GM19455 (cell line): Measurements from ENCODE around the gene SHISA8.
A peak's percentile ranks its signal among the peaks of the same experiment; 100 is the strongest.
"Not testable (repeated sequence)": the region's sequence is repeated elsewhere in the genome, so short reads cannot be mapped to it uniquely, and the experiment has no call there.

Experiments used
- ATAC-seq: cut with Tn5 transposase; IDR thresholded peaks from one replicate; pipeline ENCODE4 v1.9.1; 2021; ENCODE audit not compliant: unreplicated experiment

SHISA8 gene

DNA sequence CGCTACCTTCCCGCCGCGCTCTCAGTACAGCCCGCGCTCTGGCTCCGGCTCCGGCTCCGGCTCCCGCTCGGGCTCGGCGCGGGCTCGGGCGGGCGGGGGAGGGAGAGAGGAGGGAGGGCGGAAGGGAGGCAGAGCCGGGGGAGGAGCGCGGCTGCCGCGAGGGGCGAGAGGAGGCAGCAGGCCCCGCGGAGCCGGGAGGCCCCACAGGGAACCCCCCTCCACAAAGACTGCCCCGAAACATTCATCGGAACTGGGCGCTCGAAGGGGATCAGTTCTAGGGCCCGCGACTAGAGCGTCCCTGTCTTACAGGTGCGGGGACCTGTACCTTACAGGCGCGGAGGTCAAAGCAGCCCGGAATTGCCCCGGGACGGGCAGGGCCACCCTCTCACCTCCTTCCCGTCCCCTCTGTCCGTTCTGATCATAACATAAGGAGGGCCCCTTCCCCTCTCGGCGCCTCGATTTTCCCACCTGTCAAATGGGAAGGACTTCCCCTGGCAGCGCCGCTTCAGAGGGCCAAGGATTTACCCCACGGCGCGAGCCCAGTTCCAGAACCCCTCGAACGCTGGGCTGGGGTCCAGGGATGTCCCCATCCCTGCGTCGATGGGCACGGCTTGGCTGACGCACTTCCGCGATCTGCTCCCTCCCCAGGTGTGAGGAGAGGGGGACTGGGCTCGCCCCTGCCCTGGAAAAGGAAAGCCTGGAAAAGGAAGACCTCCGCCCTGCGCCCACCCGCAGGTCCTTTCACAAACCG, at the start of gene SHISA8:
Gene SHISA8, minus strand, starts transcription at position 40 of the 751 bp plus-strand sequence. CDS start 407 bp downstream, outside the sequence.
- no peak for ATAC-seq

DNA sequence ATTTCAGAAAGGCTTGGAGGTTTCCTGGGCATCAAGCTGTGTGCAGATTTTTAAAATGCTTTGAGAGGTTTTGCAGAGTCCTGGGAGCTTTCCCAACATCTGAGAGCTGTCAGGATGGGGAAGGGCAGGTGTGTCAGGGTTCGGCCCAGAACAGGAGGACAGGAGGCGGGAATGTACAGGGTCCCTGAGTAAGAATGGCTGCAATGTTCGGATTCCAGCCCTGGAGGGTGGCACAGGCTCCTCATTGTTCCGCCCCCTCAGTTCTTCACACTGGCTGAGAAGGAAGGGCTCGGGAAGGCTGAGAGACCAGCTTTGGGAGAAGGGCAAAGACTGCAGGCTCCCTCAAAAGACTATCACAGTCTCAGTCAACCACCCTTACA, 49.2 kb upstream of the SHISA8 start:
- ATAC-seq = no peak

DNA sequence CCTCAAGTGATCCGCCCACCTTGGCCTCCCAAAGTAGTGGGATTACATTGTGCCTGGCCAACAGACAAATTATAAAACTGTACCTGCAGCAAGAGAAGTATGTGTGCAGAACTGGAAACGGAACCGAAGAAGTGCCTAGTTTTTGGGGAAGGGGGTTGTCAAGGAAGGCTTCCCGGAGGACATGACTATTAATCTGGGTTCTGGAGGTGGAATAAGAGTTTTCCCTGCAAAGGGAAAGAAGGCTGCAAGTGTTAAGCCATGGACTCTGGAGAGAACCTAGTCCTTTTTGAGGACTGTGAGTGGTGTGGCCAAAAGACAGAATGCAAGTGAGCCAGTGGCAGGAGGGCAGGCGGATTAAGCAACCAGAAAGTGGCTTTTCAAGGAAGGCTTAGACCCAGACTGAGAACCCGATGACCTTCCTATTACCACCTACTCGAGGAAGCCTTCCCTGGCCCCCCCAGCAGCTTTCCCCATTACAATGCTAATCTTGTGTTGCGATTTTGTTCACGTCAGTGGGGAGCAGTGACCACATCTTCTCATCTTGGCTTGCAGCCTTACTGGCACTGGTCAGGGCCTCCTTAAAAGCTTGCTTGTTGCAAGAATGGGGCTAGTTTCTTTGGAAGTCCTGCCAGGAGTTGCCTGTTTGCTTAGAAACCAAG, 48.7 kb upstream of the SHISA8 start:
- no peak for ATAC-seq

DNA sequence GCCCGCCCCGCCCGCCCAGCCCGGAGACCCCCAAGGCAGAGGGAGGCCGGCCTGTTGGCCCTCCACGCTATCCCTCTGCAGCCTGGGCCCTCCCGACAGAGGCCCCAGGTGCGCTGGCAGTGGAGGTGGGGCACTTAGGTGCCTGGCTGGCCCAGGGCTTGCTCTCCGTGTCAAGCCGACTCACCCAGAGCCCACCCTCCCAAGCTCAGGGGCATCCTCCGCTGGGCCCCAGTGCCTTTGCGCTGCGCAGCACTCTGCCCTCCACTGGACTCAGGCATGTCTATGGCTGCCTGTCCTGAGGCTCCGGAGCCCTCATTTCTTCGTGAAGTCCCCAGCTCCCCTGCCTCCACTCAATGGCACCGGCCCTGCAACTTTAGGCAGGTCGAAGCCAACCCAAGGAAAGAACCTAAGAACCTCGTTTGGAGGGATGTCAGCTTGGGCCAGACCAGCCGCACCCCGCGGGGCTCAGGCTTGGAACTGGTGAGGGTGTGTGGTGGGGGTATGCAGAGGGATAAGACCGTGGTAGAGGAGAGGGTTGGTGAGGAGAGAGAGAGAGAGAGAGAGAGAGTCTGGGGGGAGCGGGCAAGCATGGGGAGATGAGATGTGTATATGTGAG, 43.2 kb upstream of the SHISA8 start:
- no peak for ATAC-seq

DNA sequence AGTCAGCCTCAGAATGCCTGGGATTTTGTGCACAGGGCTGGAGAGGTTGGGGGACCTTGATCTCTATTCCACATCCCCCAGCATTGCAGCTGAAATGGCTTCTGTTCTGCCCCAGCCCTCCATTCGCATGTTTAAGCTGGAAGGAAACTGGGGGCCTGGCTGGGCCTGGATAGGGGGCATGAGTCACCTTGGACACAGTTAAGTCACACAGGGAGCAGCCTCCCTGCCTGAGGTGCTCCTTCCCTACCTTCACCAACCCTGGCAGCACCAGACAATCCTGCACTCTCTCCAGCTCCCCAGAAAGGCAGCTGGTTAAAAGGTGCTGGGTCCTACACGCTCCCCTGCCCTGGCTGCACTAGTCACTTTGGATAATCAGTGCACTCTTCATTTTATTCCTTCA, 37.8 kb upstream of the SHISA8 start:
- no peak for ATAC-seq

DNA sequence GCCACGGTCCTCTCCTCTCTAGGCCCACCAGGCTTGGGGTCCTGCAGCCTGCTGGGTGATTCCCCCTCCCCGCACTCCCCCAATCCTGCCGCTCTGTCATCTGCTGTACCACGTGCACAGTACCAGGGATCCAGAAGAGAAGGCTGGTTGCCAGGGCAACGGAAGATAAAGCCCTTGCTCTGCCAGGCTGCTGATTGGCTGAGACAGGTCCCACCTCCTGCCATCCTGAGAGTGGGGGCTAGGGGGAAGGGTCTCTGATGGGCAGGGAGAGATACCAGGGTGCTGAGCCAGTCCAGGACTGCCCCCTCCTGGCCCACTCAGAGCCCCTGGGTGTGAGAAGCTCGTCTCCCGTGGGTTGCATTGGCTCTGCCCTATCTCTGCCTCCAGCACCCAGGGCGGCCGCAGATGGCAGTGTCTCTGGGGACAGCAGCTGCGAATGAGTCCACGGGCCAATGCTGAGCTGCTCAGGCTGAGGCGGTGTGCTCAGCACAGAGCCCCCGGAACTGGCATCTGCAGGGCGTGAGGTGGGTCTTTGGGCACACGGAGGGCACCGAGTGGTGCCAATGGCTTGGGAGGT, 37.1 kb upstream of the SHISA8 start, which contains the start of gene SMIM45:
Gene SMIM45, plus strand, starts transcription at position 253 of the 577 bp plus-strand sequence.
- ATAC-seq = no peak

DNA sequence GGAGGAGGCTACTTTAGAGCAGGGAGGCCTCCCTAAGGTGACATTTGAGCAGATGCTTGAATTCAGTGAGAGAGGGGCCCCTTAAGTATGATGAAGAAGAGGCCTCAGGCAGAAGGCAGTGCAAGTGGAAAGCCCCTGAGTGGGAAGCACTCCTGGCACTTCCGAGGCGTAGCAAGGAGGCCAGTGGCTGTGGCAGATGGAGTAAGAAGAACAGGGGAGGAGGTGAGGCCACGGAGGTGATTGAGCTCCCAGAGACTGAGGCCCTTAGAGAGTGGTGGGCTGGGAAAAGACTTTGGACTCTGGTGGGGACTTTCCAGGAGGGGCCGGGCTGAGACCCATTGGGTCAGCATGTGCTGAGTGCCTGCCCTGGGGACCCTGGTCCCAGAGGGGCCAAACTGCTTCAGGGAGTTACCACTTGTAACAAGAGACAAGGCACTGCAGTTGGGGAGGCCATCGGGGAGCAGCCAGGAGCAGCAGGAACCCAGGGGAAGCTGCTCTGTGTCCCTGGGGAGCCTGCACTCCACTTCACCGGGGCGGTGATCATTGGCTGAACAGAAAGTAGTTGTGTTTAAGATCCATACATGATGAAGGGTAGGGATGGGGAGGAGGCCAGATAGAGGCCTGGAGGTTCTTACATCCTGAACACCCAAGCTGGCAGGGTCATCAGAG, 34.6 kb upstream of the SHISA8 start:
- ATAC-seq = no peak

DNA sequence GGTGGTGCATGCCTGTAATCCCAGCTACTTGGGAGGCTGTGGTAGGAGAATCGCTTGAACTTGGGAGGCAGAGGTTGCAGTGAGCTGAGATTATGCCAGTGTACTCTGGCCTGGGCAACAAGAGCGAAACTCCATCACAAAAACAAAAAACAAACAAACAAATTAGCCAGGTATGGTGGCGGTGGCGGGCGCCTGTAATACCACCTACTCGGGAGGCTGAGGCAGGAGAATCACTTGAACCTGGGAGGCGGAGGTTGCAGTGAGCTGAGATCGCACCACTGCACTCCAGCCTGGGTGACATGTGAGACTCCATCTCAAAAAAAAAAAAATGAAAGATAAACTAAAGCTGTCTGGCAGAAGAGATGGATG, 34.0 kb upstream of the SHISA8 start:
- not testable (repeated sequence) for ATAC-seq

DNA sequence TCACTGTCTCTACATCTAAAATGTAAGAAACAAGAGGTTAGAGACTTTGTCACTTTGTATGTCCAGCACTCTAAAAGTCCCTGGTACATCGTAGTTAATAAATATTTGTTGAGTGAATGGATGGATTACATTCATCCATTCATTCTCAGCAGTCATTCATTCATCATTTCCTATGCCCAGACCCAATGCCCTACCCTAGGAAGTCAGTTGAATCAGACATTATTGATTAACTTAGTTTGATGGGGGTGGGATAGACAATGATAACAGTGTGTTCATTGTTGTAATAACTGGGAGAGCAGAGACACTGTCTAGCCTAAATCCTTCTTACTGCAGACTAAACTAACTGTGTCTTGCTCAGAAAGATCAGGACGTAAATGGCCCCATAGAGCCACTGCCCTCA, 33.3 kb upstream of the SHISA8 start:
- no peak for ATAC-seq

DNA sequence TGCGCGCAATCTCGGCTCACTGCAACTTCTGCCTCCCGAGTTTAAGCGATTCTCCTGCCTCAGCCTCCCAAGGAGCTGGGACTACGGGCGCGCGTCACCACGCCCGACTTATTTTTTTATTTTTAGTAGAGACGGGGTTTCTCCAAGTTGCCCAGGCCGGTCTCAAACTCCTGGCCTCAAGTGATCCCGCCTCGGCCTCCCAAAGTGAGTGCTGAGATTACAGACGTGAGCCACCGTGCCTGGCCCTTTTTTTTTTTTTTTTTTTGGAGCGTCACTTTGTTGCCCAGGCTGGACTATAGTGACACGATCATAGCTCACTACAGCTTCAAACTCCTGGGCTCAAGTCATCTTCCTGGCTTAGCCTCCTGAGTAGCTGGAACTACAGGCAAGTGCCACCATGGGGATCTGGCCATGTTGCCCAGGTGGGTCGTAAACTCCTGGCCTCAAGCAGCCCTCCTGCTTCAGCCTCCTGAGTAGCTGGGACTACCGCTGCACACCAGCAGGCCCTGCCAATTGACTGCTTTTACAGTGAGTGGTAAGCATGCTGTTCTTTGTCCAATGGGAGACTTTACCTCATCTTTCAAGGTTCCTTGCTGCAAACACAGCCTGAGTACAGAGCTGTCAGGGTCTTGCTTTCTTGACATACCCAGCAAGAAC, 32.7 kb upstream of the SHISA8 start:
- ATAC-seq = no peak

DNA sequence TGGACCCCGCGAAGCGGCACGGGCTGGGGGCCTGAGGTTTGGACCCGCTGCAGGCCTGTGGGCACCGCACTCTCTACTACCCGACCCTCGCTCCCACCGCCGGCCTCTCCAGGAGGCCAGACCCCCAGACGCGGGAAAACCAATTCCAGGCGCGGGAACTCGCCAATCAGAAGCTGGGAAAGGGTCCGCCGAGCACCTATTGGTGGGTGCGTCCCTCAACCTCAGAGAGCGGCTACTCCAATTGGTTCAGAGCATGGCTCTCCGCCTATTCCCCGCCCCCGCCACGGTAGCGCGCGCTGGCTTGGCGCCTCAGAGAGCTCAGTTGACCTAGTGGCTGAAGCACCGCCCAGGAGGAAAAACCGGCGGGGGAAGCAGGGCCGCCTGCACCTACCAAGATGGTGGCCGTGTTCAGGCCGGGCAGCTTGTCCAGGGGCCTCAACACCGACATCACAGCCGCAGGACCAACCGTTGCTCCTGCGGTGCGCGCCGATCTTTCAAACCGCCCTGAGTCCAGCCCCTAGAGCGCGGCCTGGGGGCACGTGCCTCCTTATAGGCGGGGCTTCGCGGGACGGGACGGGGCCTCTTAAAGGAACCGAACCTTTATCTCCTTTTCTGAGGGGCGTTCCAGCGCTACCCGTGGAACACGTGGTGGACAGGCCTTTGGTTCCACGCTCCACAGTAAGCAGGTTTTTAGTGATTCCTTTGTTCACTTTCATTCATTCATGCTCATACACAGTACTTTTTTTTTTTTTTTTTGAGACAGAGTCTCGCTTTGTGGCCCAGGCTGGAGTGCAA, 32.0 kb upstream of the SHISA8 start, which contains the start of gene CENPM:
Gene CENPM, minus strand, starts transcription at position 524 of the 795 bp plus-strand sequence. Its CDS starts 76 bp downstream, at position 448.
- ATAC-seq = peak; percentile 85

DNA sequence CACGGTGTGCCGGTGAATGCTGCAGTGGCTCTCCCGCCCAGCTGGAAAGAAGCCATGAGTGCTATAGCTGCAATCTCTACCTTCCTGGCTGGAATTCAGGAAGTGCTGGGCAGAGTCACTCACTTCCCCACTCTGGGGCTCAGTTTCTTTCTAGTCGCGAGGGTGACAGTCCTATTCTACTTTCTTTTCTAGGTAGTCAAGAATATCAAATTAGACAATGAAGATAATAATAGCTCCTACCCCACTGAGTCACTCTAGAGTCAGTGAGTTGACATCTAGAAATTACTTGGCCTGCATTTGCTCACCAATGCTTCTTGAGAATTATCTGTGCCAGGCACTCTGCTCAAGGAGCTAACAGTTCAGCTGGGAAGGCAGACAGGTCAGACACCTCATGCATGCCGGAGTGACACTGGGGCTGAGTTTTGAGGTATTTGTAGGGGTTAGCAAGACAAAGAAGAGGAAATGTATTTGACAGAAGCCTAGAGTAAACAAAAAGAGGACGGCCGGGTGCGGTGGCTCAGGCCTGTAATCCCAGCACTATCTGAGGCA, 28.9 kb upstream of the SHISA8 start:
- ATAC-seq = no peak

DNA sequence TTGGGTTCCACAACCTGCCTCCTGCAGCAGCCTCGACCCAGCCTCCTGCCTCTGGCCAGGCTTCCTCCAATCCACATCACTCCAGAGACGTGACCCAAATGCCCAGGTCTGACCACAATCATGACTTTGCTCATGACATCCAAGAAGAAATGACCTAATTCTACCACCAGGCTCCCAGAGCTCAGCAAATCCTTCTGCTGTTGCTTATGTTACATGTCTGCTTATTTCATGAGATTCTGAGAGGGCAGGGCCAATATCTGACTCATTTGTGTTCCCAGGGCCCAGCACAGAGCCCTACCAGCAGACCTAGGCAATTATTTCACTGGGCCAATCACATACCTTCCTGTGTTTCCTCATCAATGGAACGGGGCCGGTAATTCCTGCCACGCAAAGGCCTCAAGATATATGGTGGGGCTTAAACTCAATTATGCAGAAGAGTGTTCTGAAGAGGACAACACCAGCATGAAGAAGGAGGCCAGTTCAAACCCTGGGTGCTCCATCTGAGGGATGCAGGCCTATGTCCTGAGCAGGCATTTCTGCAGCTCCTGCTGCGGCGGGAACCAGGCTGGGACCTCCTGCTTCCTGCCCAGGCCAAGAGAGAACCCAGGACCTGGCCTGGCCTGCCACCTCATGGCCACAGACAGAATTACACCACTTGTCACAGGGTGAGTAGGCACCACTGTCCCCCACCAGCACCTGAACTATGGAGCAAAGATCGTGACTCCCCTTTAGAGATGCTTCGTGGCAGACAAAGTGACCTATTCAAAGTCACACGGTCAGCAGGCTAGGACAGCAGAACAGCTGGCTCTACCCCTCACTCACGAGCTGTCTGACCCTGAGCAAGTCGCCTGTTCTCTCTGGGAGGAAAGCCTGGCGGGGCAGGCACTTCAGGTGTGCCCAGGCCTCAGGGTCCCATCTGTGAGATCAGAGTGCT, 26.2 kb upstream of the SHISA8 start:
- no peak for ATAC-seq

DNA sequence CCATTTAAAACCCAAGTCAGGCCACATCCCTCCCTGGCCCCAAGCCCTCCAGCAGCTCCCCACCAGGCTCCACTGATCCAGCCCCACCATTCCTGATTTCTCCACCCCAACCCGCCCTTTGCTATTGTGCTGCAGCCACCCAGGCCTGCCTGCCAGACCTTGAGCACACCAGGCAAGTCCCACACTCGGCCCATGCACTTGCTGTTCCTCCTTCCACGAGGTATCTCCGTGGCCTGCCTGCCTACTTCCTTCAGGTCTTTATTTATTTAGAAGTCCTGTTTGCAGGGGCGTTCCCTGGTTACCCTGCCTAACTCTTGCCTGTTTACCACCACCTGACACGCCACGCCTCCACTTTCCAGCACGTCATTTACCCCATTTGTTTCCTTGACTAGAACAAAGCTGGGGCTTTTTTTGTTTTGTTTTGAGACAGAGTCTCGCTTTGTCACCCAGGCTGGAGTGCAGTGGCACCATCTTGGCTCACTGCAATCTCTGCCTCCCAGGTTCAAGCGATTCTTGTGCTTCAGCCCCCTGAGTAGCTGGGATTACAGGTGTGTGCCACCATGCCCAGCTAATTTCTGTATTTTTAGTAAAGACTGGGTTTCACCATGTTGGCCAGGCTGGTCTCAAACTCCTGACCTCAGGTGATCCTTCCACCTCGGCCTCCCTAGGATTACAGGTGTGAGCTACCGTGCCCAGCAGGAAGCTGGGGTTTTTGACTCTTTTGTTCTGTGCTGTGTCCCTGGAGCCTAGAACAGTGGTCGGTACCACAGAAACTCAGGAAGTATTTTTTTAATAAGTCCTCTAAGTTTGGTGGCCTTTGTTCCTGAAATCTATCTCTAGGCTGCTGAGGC, 25.3 kb upstream of the SHISA8 start:
- peak; percentile 39 for ATAC-seq

DNA sequence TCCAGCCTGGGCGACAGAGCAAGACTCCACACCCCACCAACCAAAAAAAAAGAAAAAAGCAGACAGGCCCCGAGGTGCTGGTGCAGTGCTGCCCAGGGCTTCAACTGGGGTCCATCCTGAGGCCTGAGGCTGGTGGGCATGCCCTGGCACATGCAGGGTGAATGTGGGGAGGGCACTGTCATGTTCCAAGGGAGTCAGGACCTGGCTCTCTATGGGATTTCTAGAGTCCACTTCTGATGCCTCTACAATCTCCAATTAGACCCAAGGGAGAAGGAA, 22.0 kb upstream of the SHISA8 start:
- ATAC-seq = no peak

DNA sequence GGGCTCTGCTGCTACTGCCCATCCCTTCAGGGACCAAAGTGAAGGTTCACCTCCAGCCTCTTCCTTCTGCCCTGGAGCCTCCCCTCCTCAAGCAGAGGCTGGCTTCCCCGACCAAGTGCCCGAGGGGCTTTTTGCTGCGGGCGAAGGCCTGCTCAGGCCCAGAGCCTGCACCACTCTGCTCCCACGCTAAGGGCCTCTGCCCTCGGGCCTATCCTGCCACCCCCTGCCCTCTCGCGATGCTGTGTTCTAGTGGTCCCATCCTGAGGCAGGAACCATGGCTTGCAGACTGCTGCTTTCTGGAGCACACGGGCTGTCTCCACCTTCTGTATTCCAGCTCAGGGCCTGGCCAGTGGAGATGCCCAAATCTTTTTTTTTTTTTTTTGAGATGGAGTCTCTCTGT, 20.6 kb upstream of the SHISA8 start:
- no peak for ATAC-seq

DNA sequence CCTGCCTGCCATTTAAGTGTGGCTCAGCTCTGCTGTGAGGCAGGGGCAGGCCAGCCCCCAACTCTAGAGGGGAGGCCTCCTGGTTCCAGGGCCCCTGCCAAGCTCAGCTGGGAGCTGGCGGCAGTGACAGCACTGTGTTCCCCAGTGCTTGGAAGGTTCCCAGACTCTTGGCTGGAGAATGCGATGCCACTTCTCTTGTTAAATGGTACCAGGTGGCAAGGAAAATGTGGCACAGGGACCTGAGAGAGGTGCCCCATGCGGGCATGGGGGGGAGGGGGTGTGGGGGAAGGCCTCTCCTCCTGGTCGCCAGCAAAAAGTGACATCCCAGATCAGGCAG, 20.1 kb upstream of the SHISA8 start:
- no peak for ATAC-seq
